NCI-H748 (cell line): Measurements from ENCODE around the gene VSTM2B.
"Not testable (repeated sequence)": the region's sequence is repeated elsewhere in the genome, so short reads cannot be mapped to it uniquely, and the experiment has no call there.

Experiments used
- DNase-seq: peaks from one replicate; lab custom pipeline; 2025; ENCODE audit not compliant: unreplicated experiment; lab: John Stamatoyannopoulos, UW

Gene VSTM2B

GRCh38 chr19:29525901-29526729, at the start of gene VSTM2B:
VSTM2B (plus strand) TSS chr19:29525994; CDS start chr19:29526584, 590 bp downstream.
- peak; percentile 42 for DNase-seq

GRCh38 chr19:29476528-29476927, 49.3 kb upstream of the VSTM2B start:
- no peak for DNase-seq

- no peak for DNase-seq
These were observed 47.8 kb upstream of the VSTM2B start for GRCh38 chr19:29477831-29478577.

GRCh38 chr19:29478578-29479565, 46.9 kb upstream of the VSTM2B start:
- peak; percentile 42 for DNase-seq

GRCh38 chr19:29479941-29480340, 45.9 kb upstream of the VSTM2B start:
- DNase-seq: no peak

- DNase-seq: no peak
These were observed 45.3 kb upstream of the VSTM2B start for GRCh38 chr19:29480507-29480906.

GRCh38 chr19:29482855-29483640, 42.7 kb upstream of the VSTM2B start:
- DNase-seq: no peak

- DNase-seq: no peak
These were observed 42.2 kb upstream of the VSTM2B start for GRCh38 chr19:29483641-29483920.

- DNase-seq: no peak
These were observed 41.7 kb upstream of the VSTM2B start for GRCh38 chr19:29483944-29484581.

GRCh38 chr19:29484876-29485275, 40.9 kb upstream of the VSTM2B start:
- DNase-seq: no peak

GRCh38 chr19:29485293-29485692, 40.5 kb upstream of the VSTM2B start:
- no peak for DNase-seq

GRCh38 chr19:29486961-29487360, 38.8 kb upstream of the VSTM2B start:
- not testable (repeated sequence) for DNase-seq

- DNase-seq: no peak
These were observed 38.4 kb upstream of the VSTM2B start for GRCh38 chr19:29487432-29487831.

GRCh38 chr19:29488316-29488715, 37.5 kb upstream of the VSTM2B start:
- no peak for DNase-seq

- no peak for DNase-seq
These were observed 36.4 kb upstream of the VSTM2B start for GRCh38 chr19:29489172-29489951.

- DNase-seq: no peak
These were observed 34.3 kb upstream of the VSTM2B start for GRCh38 chr19:29491491-29491890.

GRCh38 chr19:29491995-29492577, 33.7 kb upstream of the VSTM2B start:
- no peak for DNase-seq

- no peak for DNase-seq
These were observed 33.0 kb upstream of the VSTM2B start for GRCh38 chr19:29492769-29493168.

- no peak for DNase-seq
These were observed 30.7 kb upstream of the VSTM2B start for GRCh38 chr19:29495091-29495490.
